Tibial nerve (tissue), 4 donors: ENCODE results near the gene C1QTNF6. TPM values are rescaled to one million over a fixed set of nuclear protein-coding genes. Genes with fewer than 3 reads are reported as not detected.
"Not testable (repeated sequence)": the region's sequence is repeated elsewhere in the genome, so short reads cannot be mapped to it uniquely, and the experiment has no call there.

Source experiments
- DNase-seq, 2 donors: peaks; one replicate each; pipeline ENCODE4 v3.0.0-alpha.2; 2019; ENCODE audit warnings: low spot score in 2 of 2
- H3K27ac ChIP-seq, 4 donors: fragments of 200-600 bp; sonication (generic) in 3 of 4; one replicate each; pipeline ENCODE4 v1.5.1; 2017 to 2019; ENCODE audit warnings: mild to moderate bottlenecking in 1 of 4
- H3K27me3 ChIP-seq, 2 donors: fragments of 200-600 bp; sonication (generic) in 1 of 2; one replicate each; pipeline versions ENCODE4 v1.5.1 to v1.6.0; 2017 to 2019
- H3K36me3 ChIP-seq, 3 donors: fragments of 200-600 bp; sonication (generic); one replicate each; pipeline ENCODE4 v1.5.1; 2018 to 2019
- H3K4me1 ChIP-seq, 4 donors: fragments of 200-600 bp; sonication (generic) in 3 of 4; one replicate each; pipeline ENCODE4 v1.5.1; 2017 to 2019
- H3K4me3 ChIP-seq, 4 donors: fragments of 200-600 bp; sonication (generic) in 3 of 4; one replicate each; pipeline ENCODE4 v1.5.1; 2017 to 2019; ENCODE audit warnings: mild to moderate bottlenecking in 1 of 4, moderate library complexity in 1 of 4
- H3K9me3 ChIP-seq, 4 donors: fragments of 200-600 bp; sonication (generic) in 3 of 4; one replicate each; pipeline ENCODE4 v1.5.1; 2017 to 2019
- CTCF ChIP-seq, 5 experiments: fragments of 200-600 bp in 3 of 5; fragments of 450-650 bp in 2 of 5; sonication (generic) in 3 of 5; IDR thresholded peaks; one replicate each; pipeline ENCODE4 v1.5.1; 2016 to 2019; ENCODE audit warnings: antibody characterized with exemption in 5 of 5, mild to moderate bottlenecking in 3 of 5, moderate library complexity in 2 of 5
- EP300 ChIP-seq, 2 donors: sonication (generic); formaldehyde crosslinking; IDR thresholded peaks; one replicate each; pipeline ENCODE4 v1.6.1; 2017; ENCODE audit warnings: antibody characterized with exemption in 2 of 2, mild to moderate bottlenecking in 1 of 2
- POLR2A ChIP-seq, 2 donors: fragments of 450-650 bp; IDR thresholded peaks; one replicate each; pipeline ENCODE4 v1.6.1; 2017; ENCODE audit warnings: antibody characterized with exemption in 2 of 2, mild to moderate bottlenecking in 2 of 2, moderate library complexity in 2 of 2
- WGBS, 2 donors: methylation state at CpG; one replicate each; pipeline ENCODE4 v1.1.5; 2018; 5-methylcytosine and 5-hydroxymethylcytosine counted together
- total RNA-seq, 4 donors: library from RNA; depleted of rRNA; stranded (reverse); fragments of >200 nt; gene quantifications; one replicate each; pipeline ENCODE4 v1.1.0, GENCODE V29; 2016

The C1QTNF6 gene
- total RNA-seq, 4 donors from 2014 or later = 2.6 to 3.9 (median 3.4) TPM

- WGBS, 2 donors = 61 to 84% methylated on average over 6 of the region's 6 CpGs
- peak in 1 of 2 donors; percentile 67 for DNase-seq
- TF ChIP-seq EP300 (IDR thresholded peaks at IDR 0.05) (peak in 1 of 2 donors; percentile 69), CTCF (IDR thresholded peaks at IDR 0.05) (no peak)
Measured at GRCh38 chr22:37173709-37174108, 14.3 kb downstream of the C1QTNF6 start.

GRCh38 chr22:37172266-37173245 lies 15.5 kb downstream of the C1QTNF6 start:
- H3K36me3 ChIP-seq = no peaks in the 10 kb centered on the region
- H3K27me3 ChIP-seq = no peaks in the 10 kb centered on the region
- no peak overlapping the region for H3K27ac ChIP-seq
- 81 to 87% methylated on average over 13 to 14 of the region's 14 CpGs for WGBS, 2 donors
- no peak for DNase-seq
- H3K4me1 ChIP-seq = peaks cover 0 to 33% (median 15%) of the 10 kb centered on the region in 4 donors
- no peak overlapping the region for H3K4me3 ChIP-seq
- H3K9me3 ChIP-seq = no peaks in the 10 kb centered on the region
- TF ChIP-seq POLR2A (IDR thresholded peaks at IDR 0.05) (no peak), EP300 (IDR thresholded peaks at IDR 0.05) (no peak), CTCF (IDR thresholded peaks at IDR 0.05) (no peak)

More at GRCh38 chr22:37173709-37174108, 14.3 kb downstream of the C1QTNF6 start:
- H3K4me1 ChIP-seq = peaks cover 0 to 45% (median 22%) of the 10 kb centered on the region in 4 donors
- H3K27me3 ChIP-seq = no peaks in the 10 kb centered on the region
- H3K9me3 ChIP-seq = no peaks in the 10 kb centered on the region
- no peaks in the 10 kb centered on the region for H3K36me3 ChIP-seq
- H3K4me3 ChIP-seq = no peak overlapping the region
- H3K27ac ChIP-seq = peak overlapping the region in 1 of 4 donors; percentile 60

GRCh38 chr22:37171662-37172061 lies 16.4 kb downstream of the C1QTNF6 start:
- DNase-seq = no peak
- Histone ChIP-seq H3K4me3 (no peak overlapping the region), H3K9me3 (no peaks in the 10 kb centered on the region), H3K36me3 (no peaks in the 10 kb centered on the region), H3K4me1 (peaks cover 0 to 30% (median 11%) of the 10 kb centered on the region in 4 donors), H3K27ac (no peak overlapping the region), H3K27me3 (no peaks in the 10 kb centered on the region)
- no peak for TF ChIP-seq EP300 (IDR thresholded peaks at IDR 0.05)
- no peak for TF ChIP-seq CTCF (IDR thresholded peaks at IDR 0.05)
- TF ChIP-seq POLR2A (IDR thresholded peaks at IDR 0.05) = no peak
- WGBS, 2 donors = 60 to 70% methylated on average over 5 of the region's 5 CpGs

- H3K36me3 ChIP-seq, H3K27me3 ChIP-seq, H3K4me3 ChIP-seq, H3K9me3 ChIP-seq: not testable (repeated sequence)
- TF ChIP-seq EP300 (IDR thresholded peaks at IDR 0.05) = peak in 1 of 2 donors; percentile 59
- peak in 1 of 2 donors; percentile 11 for DNase-seq
- WGBS, 2 donors = 83 to 85% methylated on average over 16 of the region's 16 CpGs
- Histone ChIP-seq H3K27ac (peak overlapping the region in 1 of 4 donors; percentile 63), H3K4me1 (peaks cover 0 to 24% (median 3%) of the 10 kb centered on the region in 4 donors)
Measured at GRCh38 chr22:37170689-37171405, 17.2 kb downstream of the C1QTNF6 start.

GRCh38 chr22:37169947-37170688 lies 17.9 kb downstream of the C1QTNF6 start:
- 80 to 85% methylated on average over 9 to 10 of the region's 10 CpGs for WGBS, 2 donors
- no peak for TF ChIP-seq POLR2A (IDR thresholded peaks at IDR 0.05)
- no peak for TF ChIP-seq CTCF (IDR thresholded peaks at IDR 0.05)
- TF ChIP-seq EP300 (IDR thresholded peaks at IDR 0.05) = no peak
- peak in 1 of 2 donors; percentile 8 for DNase-seq
- no peak overlapping the region for H3K4me3 ChIP-seq
- no peaks in the 10 kb centered on the region for H3K9me3 ChIP-seq
- H3K27me3 ChIP-seq = no peaks in the 10 kb centered on the region
- H3K4me1 ChIP-seq = peaks cover 0 to 19% (median 0%) of the 10 kb centered on the region in 4 donors
- H3K36me3 ChIP-seq = no peaks in the 10 kb centered on the region
- H3K27ac ChIP-seq = peak overlapping the region in 2 of 4 donors; percentile 36 to 63
